B cell (primary cell): Measurements from ENCODE around the gene MTCP1. TPM values are rescaled to one million over a fixed set of nuclear protein-coding genes. Genes with fewer than 3 reads are reported as not detected.

Experiments used
- ATAC-seq: fragments of 200-7000 bp; cut with Tn5 transposase; one replicate; pipeline ENCODE4 v1.10.0; 2021; ENCODE audit warnings: low read depth, mild to moderate bottlenecking, moderate number of reproducible peaks, moderate library complexity
- CTCF ChIA-PET: fragments of 350-600 bp; sonication (Branson Sonifier 250); formaldehyde crosslinking; loops from one replicate; lab custom pipeline; 2021; ENCODE audit warnings: antibody characterized with exemption, inconsistent platforms; lab: Charles Lee
- POLR2A ChIA-PET: fragments of 350-600 bp; sonication (Branson Sonifier 250); formaldehyde crosslinking; loops from one replicate; lab custom pipeline; 2021; ENCODE audit warnings: antibody characterized with exemption; lab: Charles Lee
- DNase-seq: peaks from one replicate; pipeline ENCODE4 v3.0.0; 2013
- H2AFZ ChIP-seq: 2 replicates; pipeline ENCODE4 v1.6.1; 2012; ENCODE audit warnings: mild to moderate bottlenecking, low read depth, low read length; ENCODE audit not compliant: insufficient read depth, poor library complexity, severe bottlenecking
- H3K27ac ChIP-seq, 2 donors: 1 replicate in 1 of 2; 2 replicates in 1 of 2; pipeline ENCODE4 v1.5.1; 2012 to 2013; ENCODE audit warnings: low read length in 2 of 2, mild to moderate bottlenecking in 2 of 2, moderate library complexity in 1 of 2
- H3K27me3 ChIP-seq, 4 experiments: fragments of 200-600 bp in 1 of 4; sonication (generic) in 1 of 4; replicated peaks in 1 of 4; 1 replicate in 2 of 4; 2 replicates in 2 of 4; pipeline versions ENCODE4 v1.6.1 to v1.7.0; 2013 to 2016; ENCODE audit warnings: low read length in 3 of 4, mild to moderate bottlenecking in 2 of 4, mixed read lengths in 1 of 4, moderate library complexity in 1 of 4; ENCODE audit not compliant: insufficient read depth in 4 of 4, control insufficient read depth in 3 of 4; ENCODE audit errors: control extremely low read depth in 1 of 4
- H3K36me3 ChIP-seq, 2 experiments: replicated peaks in 1 of 2; 1 replicate in 1 of 2; 2 replicates in 1 of 2; pipeline versions ENCODE4 v1.6.1 to v1.7.1; 2013; ENCODE audit warnings: low read length in 1 of 2; ENCODE audit not compliant: insufficient read depth in 2 of 2, control insufficient read depth in 1 of 2; ENCODE audit errors: control extremely low read depth in 1 of 2, extremely low read depth in 1 of 2
- H3K4me1 ChIP-seq, 2 donors: fragments of 200-600 bp in 1 of 2; sonication (generic) in 1 of 2; 1 replicate in 1 of 2; 2 replicates in 1 of 2; pipeline versions ENCODE4 v1.5.1 to v1.6.1; 2013 to 2017; ENCODE audit warnings: low read length in 2 of 2; ENCODE audit not compliant: control insufficient read depth in 2 of 2, insufficient read depth in 2 of 2
- H3K4me2 ChIP-seq: replicated peaks from 2 replicates; pipeline ENCODE3; 2012; ENCODE audit warnings: mild to moderate bottlenecking, low read depth, low read length; ENCODE audit not compliant: poor library complexity, severe bottlenecking
- H3K4me3 ChIP-seq, 5 experiments: fragments of 200-600 bp in 1 of 5; sonication (generic) in 1 of 5; 1 replicate in 3 of 5; 2 replicates in 2 of 5; pipeline versions ENCODE4 v1.5.1 to v1.7.0; 2011 to 2016; ENCODE audit warnings: low read length in 4 of 5, mild to moderate bottlenecking in 4 of 5, low read depth in 2 of 5, control low read depth in 1 of 5, moderate library complexity in 1 of 5; ENCODE audit not compliant: insufficient read depth in 1 of 5; ENCODE audit errors: control extremely low read depth in 1 of 5, extremely low read depth in 1 of 5
- H3K79me2 ChIP-seq: fragments of 200-600 bp; sonication (generic); one replicate; pipeline ENCODE4 v1.6.0; 2016; ENCODE audit warnings: low read length; ENCODE audit not compliant: control insufficient read depth, insufficient read depth
- H3K9ac ChIP-seq: fragments of 200-600 bp; sonication (generic); 2 replicates; pipeline ENCODE4 v1.6.1; 2017; ENCODE audit warnings: mild to moderate bottlenecking, low read length, moderate library complexity
- H3K9me3 ChIP-seq, 3 donors: one replicate each; pipeline versions ENCODE4 v1.6.1 to v1.7.1; 2013; ENCODE audit warnings: low read length in 2 of 3; ENCODE audit not compliant: control insufficient read depth in 2 of 3, insufficient read depth in 1 of 3; ENCODE audit errors: control extremely low read depth in 1 of 3
- H4K20me1 ChIP-seq: 2 replicates; pipeline ENCODE4 v1.6.0; 2012; ENCODE audit warnings: mild to moderate bottlenecking, low read length; ENCODE audit not compliant: insufficient read depth, control insufficient read depth, poor library complexity, severe bottlenecking
- H3K27ac Mint-ChIP-seq: one replicate; pipeline ENCODE4 v1.8.0; 2021; ENCODE audit warnings: mixed read lengths
- H3K27me3 Mint-ChIP-seq: one replicate; pipeline ENCODE4 v1.8.0; 2021; ENCODE audit warnings: mixed read lengths
- H3K4me1 Mint-ChIP-seq: one replicate; pipeline ENCODE4 v1.8.0; 2021; ENCODE audit warnings: mixed read lengths
- H3K4me3 Mint-ChIP-seq: one replicate; pipeline ENCODE4 v1.8.0; 2021; ENCODE audit warnings: mixed read lengths
- H3K9me3 Mint-ChIP-seq: one replicate; pipeline ENCODE4 v1.8.0; 2022; ENCODE audit warnings: mixed read lengths; ENCODE audit not compliant: insufficient read depth
- CTCF ChIP-seq: fragments of 200-600 bp; IDR thresholded peaks from one replicate; pipeline ENCODE4 v1.8.0; 2022; ENCODE audit warnings: antibody characterized with exemption, mild to moderate bottlenecking
- EZH2 ChIP-seq: IDR thresholded peaks from 2 replicates; pipeline ENCODE4 v1.6.1; 2012; ENCODE audit warnings: borderline replicate concordance, low read depth, mild to moderate bottlenecking, moderate library complexity, low read length; ENCODE audit not compliant: insufficient read depth, poor library complexity, severe bottlenecking
- WGBS: methylation state at CpG from one replicate; pipeline ENCODE4 v1.1.5; 2013; ENCODE audit warnings: missing lambda C conversion rate; ENCODE audit not compliant: insufficient coverage; 5-methylcytosine and 5-hydroxymethylcytosine counted together
- intact Hi-C: fragments of 100-400 bp; cut with micrococcal nuclease; formaldehyde crosslinking; loops from one replicate; pipeline ENCODE4 v1.10.0; 2022
- polyA plus RNA-seq: library from polyadenylated mRNA; depleted of rRNA; stranded (reverse); fragments of >200 nt; gene quantifications from 2 replicates; pipeline ENCODE4 v1.2.3, GENCODE V29; 2012
- total RNA-seq, 2 donors: library from RNA; stranded (reverse); fragments of 120-200 nt in 1 of 2; gene quantifications; 1 replicate in 1 of 2; 2 replicates in 1 of 2; pipeline versions ENCODE4 v1.2.3 to v1.2.4, GENCODE V29; 2013 to 2022

MTCP1 gene
- total and polyA plus RNA-seq, 2 donors (not counting 1 experiment from before 2014, with no cell fraction given), result 2.9 to 20.3 TPM

- intact Hi-C loops, result loop anchor here (1.0 to 10.0 kb wide), 5 partner anchors 44 to 238 kb away; partner anchors contain the start of genes BRCC3, CMC4, MPP1 and MTCP1
- ChIA-PET POLR2A (interaction anchor here (1.0 to 1.4 kb wide), 2 partner anchors 44 to 49 kb away, joined by 3 to 7 read pairs; partner anchors contain the start of genes BRCC3, CMC4 and MTCP1), CTCF (interaction anchor here (0.5 to 1.3 kb wide), 6 partner anchors 30 to 47 kb away, joined by 3 to 6 read pairs (median 4); no protein-coding TSS in a partner anchor)
- Histone ChIP-seq H3K4me1 (peaks cover 4 to 8% of the 10 kb centered on the region in 2 donors), H3K9me3 (no peaks in the 10 kb centered on the region), H3K36me3 (no peaks in the 10 kb centered on the region), H3K4me3 (peak within 1 kb of the TSS; percentile 65 to 85 (median 70)), H2AFZ (peak within 1 kb of the TSS; percentile 51), H3K79me2 (peaks cover 30% of the 10 kb centered on the region), H3K9ac (peak within 1 kb of the TSS; percentile 75), H4K20me1 (no peaks in the 10 kb centered on the region), H3K4me2 (peak within 1 kb of the TSS; percentile 68), H3K27ac (peak within 1 kb of the TSS; percentile 90 to 94), H3K27me3 (no peaks in the 10 kb centered on the region)
- DNase-seq, result peak; percentile 95
- peak within 1 kb of the TSS; percentile 92 for H3K4me3 Mint-ChIP-seq
- WGBS, result under 1% methylated on average over 73 of the region's 82 CpGs
- peak within 1 kb of the TSS; percentile 92 for H3K27ac Mint-ChIP-seq
- no peaks in the 10 kb centered on the region for H3K27me3 Mint-ChIP-seq
- H3K9me3 Mint-ChIP-seq, result no peaks in the 10 kb centered on the region
- TF ChIP-seq EZH2, result no peak
- TF ChIP-seq CTCF, result no peak
- peak; percentile 86 for ATAC-seq
- H3K4me1 Mint-ChIP-seq, result peaks cover 24% of the 10 kb centered on the region
Measured at GRCh38 chrX:155026727-155027508, 44.0 kb downstream of the MTCP1 start, which contains the start of gene FUNDC2. TSS of gene FUNDC2 (plus strand) at chrX:155026844. CDS start at chrX:155026939, 95 bp downstream.
